Stimulated activated CD8-positive, alpha-beta memory T cell treated with anti-CD3 and anti-CD28 coated beads, Interleukin-12 subunit alpha, Interleukin-12 subunit beta, amount 100 ng/mL, for 1 hour (primary cell): ENCODE data around the gene TCERG1.
A peak's percentile ranks its signal among the peaks of the same experiment; 100 is the strongest.

Source experiments
- DNase-seq: peaks from one replicate; pipeline ENCODE4 v3.0.0-alpha.2; 2020; ENCODE audit warnings: low read depth

Gene TCERG1

DNA sequence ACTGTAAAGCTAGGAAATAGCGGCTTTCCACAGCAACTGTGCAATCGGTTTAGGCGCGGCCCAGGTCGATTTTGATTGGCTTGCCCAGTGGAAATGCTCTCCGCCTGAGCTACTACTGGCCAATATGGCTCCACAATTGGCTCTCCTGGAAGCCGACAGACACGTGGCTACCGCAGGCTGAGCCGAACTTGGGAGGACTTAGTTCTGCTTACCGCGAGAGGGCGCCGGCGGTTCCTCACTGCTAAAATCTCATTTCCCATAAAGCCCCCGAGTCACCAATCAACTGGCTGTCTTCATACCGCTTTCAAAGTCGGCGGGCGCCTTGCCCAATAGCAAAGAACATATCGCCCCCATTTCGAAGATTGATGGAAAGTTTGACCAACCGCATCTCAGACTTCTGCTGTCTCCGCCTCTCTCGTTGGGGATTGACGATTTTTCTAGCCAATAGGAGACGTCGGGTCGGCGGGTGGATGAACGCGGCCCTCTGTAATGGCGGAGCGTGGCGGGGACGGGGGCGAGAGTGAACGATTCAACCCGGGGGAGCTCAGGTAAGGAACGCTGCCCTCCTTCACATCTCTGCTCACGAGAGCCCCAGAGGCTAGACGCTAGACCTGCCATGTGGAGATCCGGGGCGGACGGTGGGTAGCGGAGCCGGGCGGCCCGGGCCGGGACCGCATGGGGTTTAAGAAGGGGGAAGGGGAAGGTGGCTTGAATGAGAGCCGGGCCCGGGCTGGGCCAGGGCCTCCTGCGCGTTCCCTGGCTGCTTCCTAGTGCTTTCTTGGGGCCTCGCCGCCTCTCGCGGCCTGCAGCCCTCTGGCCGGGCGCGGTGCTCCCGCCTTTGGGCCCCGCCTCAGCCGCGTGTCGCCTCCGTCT lies at the start of gene TCERG1:
TCERG1 (plus strand) TSS at position 473 of the 873 bp plus-strand sequence; CDS start at position 490, 17 bp downstream.
- peak; percentile 91 for DNase-seq

DNA sequence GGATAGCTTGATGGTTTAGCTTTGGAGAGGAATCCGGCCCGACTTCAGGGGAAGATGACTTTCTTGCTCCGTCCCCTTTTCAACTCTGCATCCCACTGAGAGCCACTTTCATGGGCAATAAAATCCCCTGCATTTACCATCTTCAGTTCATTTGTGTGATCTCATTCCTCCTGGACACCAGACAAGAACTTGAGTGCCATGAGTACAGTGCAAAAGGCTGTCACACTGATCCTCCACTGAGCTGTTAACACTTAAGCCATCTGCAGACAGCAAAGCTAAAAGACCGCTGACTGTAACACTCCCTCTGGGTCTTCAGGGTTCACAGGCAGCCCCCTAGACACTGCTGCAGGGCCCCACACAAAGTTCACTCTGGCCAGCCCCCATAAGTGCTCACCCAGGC lies 48.3 kb upstream of the TCERG1 start:
- no peak for DNase-seq

DNA sequence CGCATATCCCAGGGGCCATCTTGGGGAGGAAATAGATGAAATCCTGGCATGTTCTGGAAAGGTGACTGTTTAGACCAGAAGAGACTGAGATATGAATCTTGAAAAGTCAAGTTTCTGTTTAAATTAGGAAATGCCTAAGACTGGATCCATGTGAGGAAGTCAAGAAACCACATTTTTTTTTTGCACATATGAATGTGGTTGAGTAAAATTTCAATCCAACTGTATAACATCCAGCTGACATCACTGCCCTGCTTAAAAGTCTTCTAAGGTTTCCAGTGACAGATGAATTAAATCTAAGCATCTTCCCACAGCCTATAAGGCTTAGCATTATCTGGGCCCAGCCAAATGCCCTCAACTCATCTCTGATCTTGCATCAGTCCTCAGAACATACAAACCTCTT lies 47.7 kb upstream of the TCERG1 start:
- DNase-seq = no peak

GRCh38 chr5:146400201-146400600 lies 46.9 kb upstream of the TCERG1 start:
- no peak for DNase-seq

- DNase-seq = no peak
These were observed 46.1 kb upstream of the TCERG1 start for GRCh38 chr5:146401021-146401420.

DNA sequence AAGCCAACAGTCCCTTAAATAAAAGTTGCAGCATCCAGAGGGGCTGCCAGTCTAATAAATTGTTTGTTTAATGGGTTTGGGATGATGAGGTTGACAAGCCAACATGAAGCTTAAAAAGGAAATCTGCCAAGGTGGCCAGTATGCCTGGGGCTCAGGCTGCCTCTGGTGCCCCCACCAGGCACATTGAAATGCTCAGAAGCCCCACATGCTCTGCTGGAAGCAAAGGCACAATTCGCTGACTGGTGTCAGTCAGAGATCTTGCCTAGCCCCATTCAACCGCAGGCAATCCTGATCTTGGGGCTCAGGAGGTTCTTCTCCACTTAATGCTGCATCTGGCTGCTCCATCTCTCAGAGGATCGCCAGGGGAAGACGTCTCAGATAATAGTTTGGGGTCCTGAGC lies 44.2 kb upstream of the TCERG1 start:
- no peak for DNase-seq

- no peak for DNase-seq
These were observed 38.0 kb upstream of the TCERG1 start for GRCh38 chr5:146409054-146409671.

GRCh38 chr5:146410272-146410671 lies 36.9 kb upstream of the TCERG1 start:
- no peak for DNase-seq

GRCh38 chr5:146419696-146420095 lies 27.4 kb upstream of the TCERG1 start:
- no peak for DNase-seq

DNA sequence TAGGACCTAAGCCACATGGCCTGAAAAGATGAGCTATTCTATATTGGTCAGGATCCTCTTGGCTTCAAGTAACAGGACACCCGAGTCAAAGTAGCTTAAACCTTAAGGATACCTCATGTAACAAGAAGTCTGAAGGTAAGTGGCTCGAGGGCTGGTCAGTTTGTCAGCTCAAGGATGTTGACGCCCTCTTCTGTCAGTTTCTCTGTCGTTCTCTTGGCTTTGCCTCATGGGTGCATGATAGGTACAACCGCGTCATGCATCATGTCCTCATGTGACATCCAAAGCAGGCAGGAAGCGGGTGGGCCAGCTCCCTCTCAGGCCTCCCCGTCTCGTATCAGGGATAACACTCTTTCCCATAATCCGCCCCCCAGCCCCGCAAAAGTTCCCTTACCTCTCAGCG lies 22.1 kb upstream of the TCERG1 start:
- DNase-seq = no peak

DNA sequence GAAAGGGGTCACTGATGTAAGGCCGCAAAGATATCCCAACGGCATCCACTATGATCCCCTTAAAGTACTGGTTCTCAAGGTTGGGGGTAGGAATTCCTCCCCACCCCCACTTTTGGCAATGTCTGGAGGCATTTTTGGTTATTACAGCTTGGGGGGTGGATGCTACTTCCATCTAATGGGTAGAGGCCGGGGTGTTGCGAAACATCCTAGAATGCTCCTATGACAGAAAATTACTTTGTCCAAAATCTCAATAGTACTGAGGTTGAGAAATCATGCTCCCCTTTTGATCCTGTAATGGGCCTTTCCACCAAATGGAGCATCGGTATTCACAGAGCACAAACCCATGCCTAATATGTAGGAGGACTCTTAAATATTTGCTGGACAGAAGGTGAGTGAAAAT lies 20.8 kb upstream of the TCERG1 start:
- DNase-seq = no peak

GRCh38 chr5:146426853-146427618 lies 20.1 kb upstream of the TCERG1 start:
- DNase-seq = no peak

DNA sequence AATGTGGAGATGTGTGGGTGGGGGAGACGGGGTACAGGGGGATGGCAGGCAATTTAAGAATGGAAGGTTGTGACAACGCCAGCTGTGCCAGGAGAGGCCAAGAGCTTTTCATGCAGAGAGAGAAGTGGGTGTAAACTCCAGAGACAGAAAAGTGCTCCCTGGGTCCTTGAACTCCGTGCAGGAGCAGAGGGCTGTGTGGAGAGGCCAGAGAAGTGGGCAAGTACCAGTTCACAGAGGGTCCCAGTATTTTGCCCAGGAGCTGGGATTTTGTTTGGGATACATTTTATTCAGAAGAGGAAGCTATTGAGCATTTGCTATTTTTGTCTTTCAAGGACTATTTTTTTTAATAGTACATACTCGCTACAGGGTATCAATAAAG lies 19.5 kb upstream of the TCERG1 start:
- DNase-seq = no peak

DNA sequence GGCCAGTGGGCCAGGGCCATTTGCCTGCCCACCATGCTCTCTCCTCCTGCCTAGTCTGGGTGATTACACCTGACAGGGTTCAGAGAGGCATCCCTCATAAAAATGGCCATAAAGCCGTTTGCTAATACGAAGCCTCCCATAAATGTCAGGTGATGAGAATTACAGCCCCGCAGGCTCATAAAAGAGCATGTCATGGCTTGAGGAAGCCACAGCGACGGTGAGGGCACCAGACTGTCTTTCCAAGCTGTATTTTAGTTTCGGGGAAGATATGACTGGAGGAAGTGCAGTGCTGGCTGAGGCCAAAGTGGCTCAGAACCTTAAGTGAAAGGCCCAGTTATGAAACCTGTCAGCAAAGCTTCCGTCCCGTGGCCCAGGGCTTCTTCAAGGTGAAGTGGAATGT lies 18.5 kb upstream of the TCERG1 start:
- no peak for DNase-seq

DNA sequence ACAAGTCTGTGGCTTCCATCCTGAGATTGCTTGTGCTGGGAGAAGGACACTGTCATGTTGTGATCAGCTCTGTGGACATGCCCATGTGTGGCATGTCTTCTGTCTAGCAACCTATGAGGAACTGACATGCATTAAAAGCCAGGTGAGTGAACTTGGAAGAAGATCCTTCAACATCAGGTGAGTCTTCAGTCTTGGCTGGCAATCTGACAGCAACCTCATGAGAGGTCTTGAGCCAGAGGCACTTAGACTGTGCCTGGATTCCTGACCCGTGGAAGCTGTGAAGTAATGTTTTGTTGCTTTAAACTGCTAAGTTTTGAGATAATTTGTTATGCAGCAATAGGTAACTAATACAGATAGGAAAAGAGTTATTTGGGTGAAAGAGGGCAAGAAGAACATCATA lies 6.8 kb upstream of the TCERG1 start:
- no peak for DNase-seq

GRCh38 chr5:146440870-146441495 lies 6.2 kb upstream of the TCERG1 start:
- DNase-seq = no peak

- DNase-seq = no peak
These were observed 5.2 kb upstream of the TCERG1 start for GRCh38 chr5:146441896-146442295.

DNA sequence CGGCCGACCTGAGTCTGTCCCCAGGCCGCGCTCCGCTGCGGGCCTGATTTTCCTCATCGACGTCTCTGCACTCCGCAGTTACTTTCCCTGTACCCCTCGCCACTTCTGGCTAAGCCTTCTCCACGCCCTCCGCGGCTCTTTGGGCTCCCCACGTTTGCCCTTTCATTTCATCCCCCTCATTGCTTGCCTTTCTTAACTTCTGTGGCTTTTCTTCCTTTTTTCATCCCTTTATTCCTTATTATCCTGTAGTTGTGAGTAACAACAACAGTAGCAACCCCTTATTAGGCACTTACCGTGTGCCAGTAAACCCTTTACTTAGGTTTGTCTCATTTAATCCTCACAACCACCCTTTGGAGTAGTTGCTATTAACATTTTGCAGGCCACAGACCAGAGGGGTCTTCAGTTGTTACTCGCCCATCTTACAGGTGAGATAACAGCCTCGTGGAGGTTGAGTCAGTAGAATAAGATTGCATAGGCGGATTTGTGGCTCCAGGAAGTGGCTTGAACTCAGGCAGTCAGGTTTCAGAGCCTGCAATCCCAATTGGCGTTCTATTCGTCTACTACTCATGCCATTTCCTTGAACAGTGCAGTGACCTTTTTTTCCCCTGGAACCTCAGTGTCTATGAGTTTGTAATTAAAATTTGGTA lies 724 bp downstream of the TCERG1 start:
- DNase-seq = no peak

- DNase-seq = no peak
These were observed 1.8 kb downstream of the TCERG1 start for GRCh38 chr5:146448783-146449519.

DNA sequence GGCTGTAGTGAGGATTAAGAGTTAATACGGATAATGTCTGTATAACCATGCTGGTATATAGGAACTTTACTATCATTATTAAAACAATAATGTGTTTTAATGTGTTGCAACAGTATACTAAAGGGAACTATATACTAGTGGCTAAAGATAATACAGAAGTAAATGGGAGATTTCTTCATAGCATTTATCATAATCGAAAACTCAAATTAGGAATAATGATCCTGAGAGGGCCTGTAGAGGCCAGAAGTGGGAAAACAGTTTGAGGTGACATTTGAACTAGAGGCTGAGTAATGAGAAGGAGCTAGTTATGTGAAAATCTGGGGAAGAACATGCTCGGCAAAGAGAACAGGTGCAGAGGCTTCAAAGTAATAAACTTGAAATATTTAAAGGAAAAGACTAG lies 2.9 kb downstream of the TCERG1 start:
- DNase-seq = no peak

DNA sequence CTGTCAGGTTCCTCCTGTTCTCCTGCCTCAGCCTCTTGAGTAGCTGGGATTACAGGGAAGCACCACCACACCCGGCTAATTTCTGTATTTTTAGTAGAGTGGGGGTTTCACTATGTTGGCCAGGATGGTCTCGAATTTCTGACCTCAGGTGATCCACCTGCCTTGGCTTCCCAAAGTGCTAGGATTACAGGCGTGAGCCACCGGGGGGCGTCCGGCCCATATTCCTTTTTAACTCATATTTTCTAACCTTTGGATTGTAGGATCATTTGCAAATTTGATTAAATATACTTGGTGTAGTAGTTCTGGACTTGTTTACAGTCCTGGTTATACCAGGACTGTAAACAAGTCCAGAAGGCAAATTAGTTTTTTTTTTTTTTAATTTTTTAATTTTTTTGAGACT lies 4.3 kb downstream of the TCERG1 start:
- no peak for DNase-seq
